Endodermal cell (in vitro differentiated cells): ENCODE data around the gene PRKCA. TPM values are rescaled to one million over a fixed set of nuclear protein-coding genes. Genes with fewer than 3 reads are reported as not detected.

Experiments
- DNase-seq: peaks from one replicate; pipeline ENCODE4 v3.0.0-alpha.2; 2017
- H3K27ac ChIP-seq: 2 replicates; pipeline ENCODE4 v1.5.1; 2013; ENCODE audit warnings: mild to moderate bottlenecking, low read depth, low read length, moderate library complexity
- H3K27me3 ChIP-seq: 2 replicates; pipeline ENCODE4 v1.6.1; 2013; ENCODE audit warnings: mild to moderate bottlenecking, low read length, moderate library complexity; ENCODE audit not compliant: insufficient read depth, control insufficient read depth, poor library complexity, severe bottlenecking
- H3K36me3 ChIP-seq: 2 replicates; pipeline ENCODE4 v1.7.0; 2013; ENCODE audit warnings: mild to moderate bottlenecking, low read length, moderate library complexity; ENCODE audit not compliant: control insufficient read depth, insufficient read depth
- H3K4me1 ChIP-seq: one replicate; pipeline ENCODE4 v1.7.0; 2013; ENCODE audit warnings: low read length; ENCODE audit not compliant: control insufficient read depth, insufficient read depth
- H3K4me3 ChIP-seq: 2 replicates; pipeline ENCODE4 v1.5.1; 2013; ENCODE audit warnings: mild to moderate bottlenecking, low read length, moderate library complexity
- H3K9ac ChIP-seq: 2 replicates; pipeline ENCODE4 v1.6.1; 2013; ENCODE audit warnings: mild to moderate bottlenecking, low read length, moderate library complexity; ENCODE audit not compliant: poor library complexity, severe bottlenecking; ENCODE audit errors: extremely low read depth
- H3K9me3 ChIP-seq: 2 replicates; pipeline ENCODE4 v1.6.1; 2013; ENCODE audit warnings: mild to moderate bottlenecking, low read length, moderate library complexity; ENCODE audit not compliant: control insufficient read depth
- H3K27ac Mint-ChIP-seq: 2 replicates; pipeline ENCODE4 v1.8.0; 2020; ENCODE audit warnings: mixed read lengths
- H3K27me3 Mint-ChIP-seq: 2 replicates; pipeline ENCODE4 v1.8.0; 2021; ENCODE audit warnings: mild to moderate bottlenecking, mixed read lengths; ENCODE audit not compliant: insufficient read depth
- H3K36me3 Mint-ChIP-seq: 2 replicates; pipeline ENCODE4 v1.8.0; 2020; ENCODE audit warnings: low read depth, mixed read lengths
- H3K4me1 Mint-ChIP-seq: 2 replicates; pipeline ENCODE4 v1.8.0; 2020; ENCODE audit warnings: mixed read lengths
- H3K4me3 Mint-ChIP-seq: 2 replicates; pipeline ENCODE4 v1.8.0; 2020; ENCODE audit warnings: mild to moderate bottlenecking, moderate library complexity, mixed read lengths
- H3K9me3 Mint-ChIP-seq: 2 replicates; pipeline ENCODE4 v1.8.0; 2020; ENCODE audit warnings: mild to moderate bottlenecking, mixed read lengths
- CTCF ChIP-seq: fragments of 200-600 bp; sonication (generic); conservative IDR thresholded peaks from 2 replicates; pipeline ENCODE4 v1.5.0; 2021; ENCODE audit warnings: antibody characterized with exemption, mild to moderate bottlenecking
- WGBS, 2 experiments: methylation state at CpG; one replicate each; pipeline versions ENCODE4 v1.1.5 to v1.1.7; 2013; ENCODE audit warnings: missing lambda C conversion rate in 2 of 2, mixed read lengths in 1 of 2; ENCODE audit not compliant: insufficient coverage in 1 of 2, insufficient read length in 1 of 2; 5-methylcytosine and 5-hydroxymethylcytosine counted together
- total RNA-seq, 2 donors: library from RNA; stranded (reverse); fragmentation: NEBNext Ultra II Directional in 1 of 2; extraction: Animal tissue kit (Norgen Biotek cat#: 25700) in 1 of 2; gene quantifications; 2 replicates in 1 of 2; 3 replicates in 1 of 2; pipeline ENCODE4 v1.2.1, GENCODE V29; 2021

PRKCA gene
- total RNA-seq, 2 donors from 2014 or later: 8.7 to 14.6 TPM

- TF ChIP-seq CTCF: no peak
- no peak overlapping the region for H3K9ac ChIP-seq
- no peaks in the 10 kb centered on the region for H3K36me3 Mint-ChIP-seq
- no peak overlapping the region for H3K4me3 ChIP-seq
- H3K9me3 Mint-ChIP-seq: no peaks in the 10 kb centered on the region
- no peak overlapping the region for H3K27ac ChIP-seq
- no peaks in the 10 kb centered on the region for H3K27me3 Mint-ChIP-seq
- no peak overlapping the region for H3K27ac Mint-ChIP-seq
- H3K9me3 ChIP-seq: no peaks in the 10 kb centered on the region
- no peak overlapping the region for H3K4me3 Mint-ChIP-seq
- WGBS, 2 experiments: 92% methylated on average over 5 of the region's 5 CpGs; no CpG with 5 or more reads in 1 of the 2 experiments
- no peaks in the 10 kb centered on the region for H3K4me1 ChIP-seq
- no peak for DNase-seq
- H3K36me3 ChIP-seq: no peaks in the 10 kb centered on the region
- no peaks in the 10 kb centered on the region for H3K27me3 ChIP-seq
- H3K4me1 Mint-ChIP-seq: peaks cover 20% of the 10 kb centered on the region
These were observed 130.7 kb downstream of the PRKCA start for GRCh38 chr17:66432996-66433551.

- no peak overlapping the region for H3K4me3 Mint-ChIP-seq
- H3K27me3 Mint-ChIP-seq: no peaks in the 10 kb centered on the region
- no peak overlapping the region for H3K4me3 ChIP-seq
- no peaks in the 10 kb centered on the region for H3K9me3 ChIP-seq
- H3K9ac ChIP-seq: no peak overlapping the region
- H3K27ac Mint-ChIP-seq: no peak overlapping the region
- DNase-seq: no peak
- peaks cover 20% of the 10 kb centered on the region for H3K4me1 Mint-ChIP-seq
- 94 to 100% methylated on average over 6 to 10 of the region's 10 CpGs for WGBS, 2 experiments
- no peaks in the 10 kb centered on the region for H3K9me3 Mint-ChIP-seq
- no peak overlapping the region for H3K27ac ChIP-seq
- TF ChIP-seq CTCF: no peak
- no peaks in the 10 kb centered on the region for H3K4me1 ChIP-seq
- no peaks in the 10 kb centered on the region for H3K36me3 Mint-ChIP-seq
- H3K36me3 ChIP-seq: no peaks in the 10 kb centered on the region
- H3K27me3 ChIP-seq: no peaks in the 10 kb centered on the region
These were observed 132.8 kb downstream of the PRKCA start for GRCh38 chr17:66435182-66435581.

- Mint-ChIP-seq H3K9me3 (no peaks in the 10 kb centered on the region), H3K4me1 (peaks cover 14% of the 10 kb centered on the region), H3K36me3 (no peaks in the 10 kb centered on the region), H3K27ac (no peak overlapping the region), H3K4me3 (no peak overlapping the region), H3K27me3 (no peaks in the 10 kb centered on the region)
- H3K27ac ChIP-seq: no peak overlapping the region
- DNase-seq: no peak
- H3K9ac ChIP-seq: no peak overlapping the region
- H3K9me3 ChIP-seq: no peaks in the 10 kb centered on the region
- no peak overlapping the region for H3K4me3 ChIP-seq
- H3K36me3 ChIP-seq: no peaks in the 10 kb centered on the region
- 89% methylated on average over 6 of the region's 6 CpGs for WGBS, 2 experiments
- no peaks in the 10 kb centered on the region for H3K4me1 ChIP-seq
- no peak for TF ChIP-seq CTCF
- no peaks in the 10 kb centered on the region for H3K27me3 ChIP-seq
These were observed 134.2 kb downstream of the PRKCA start for GRCh38 chr17:66436631-66437030.
